ENCODE results near the gene GOLGA3.

Gene GOLGA3

GRCh38 chr12:132774159-132774558, 54.5 kb downstream of the GOLGA3 start:
- no peak overlapping the region for H3K4me3 ChIP-seq (ENCODE audit: low read length in 2 of 2)
- no peak overlapping the region for H2BK12ac ChIP-seq (ENCODE audit: low read length)
- H3K4me2 ChIP-seq (ENCODE audit: insufficient read depth, low read length, poor library complexity, severe bottlenecking), result no peak overlapping the region
- H4K8ac ChIP-seq (ENCODE audit: low read depth, low read length), result peak overlapping the region; percentile 82
- H3K9me3 ChIP-seq (replicated peaks in 1 of 2; ENCODE audit: control insufficient read depth in 2 of 2, insufficient read depth in 1 of 2, low read depth in 1 of 2, low read length in 2 of 2), result no peaks in the 10 kb centered on the region
- no peak overlapping the region for H3K4ac ChIP-seq (ENCODE audit: low read length)
- no peak overlapping the region for H2BK15ac ChIP-seq (ENCODE audit: low read length)
- no peak overlapping the region for H3K23ac ChIP-seq (ENCODE audit: low read depth, low read length, poor library complexity)
- H2BK5ac ChIP-seq (ENCODE audit: low read length), result no peak overlapping the region
- no peak overlapping the region for H2AK5ac ChIP-seq (ENCODE audit: low read depth, low read length)
- H3K9ac ChIP-seq (ENCODE audit: low read depth, low read length, poor library complexity), result no peak overlapping the region
- no peak overlapping the region for H3K14ac ChIP-seq (ENCODE audit: low read length)
- no peak overlapping the region for H3K18ac ChIP-seq (ENCODE audit: low read length)
- no peak overlapping the region for H3K27ac ChIP-seq (replicated peaks; ENCODE audit: low read length)
- no peaks in the 10 kb centered on the region for H3K4me1 ChIP-seq (ENCODE audit: control insufficient read depth in 2 of 2, insufficient read depth in 1 of 2, low read depth in 1 of 2, low read length in 2 of 2)
- no peak for DNase-seq (ENCODE audit: low spot score)
- H3K79me1 ChIP-seq (ENCODE audit: low read depth, low read length), result peaks cover 5% of the 10 kb centered on the region
- no peak overlapping the region for H4K91ac ChIP-seq (ENCODE audit: low read depth, low read length, poor library complexity)
- H2AFZ ChIP-seq (ENCODE audit: low read length), result no peak overlapping the region
- no peak overlapping the region for H2BK120ac ChIP-seq (ENCODE audit: low read depth, low read length)
- no peaks in the 10 kb centered on the region for H3K27me3 ChIP-seq (ENCODE audit: control insufficient read depth in 3 of 3, insufficient read depth in 3 of 3, low read depth in 1 of 3, low read length in 3 of 3)
- no CpG with 5 or more reads among the region's 18 CpGs for WGBS, 2 donors (ENCODE audit: extremely low coverage in 2 of 2, insufficient read length in 2 of 2, insufficient replicate concordance in 1 of 2)
- H3K36me3 ChIP-seq (replicated peaks in 1 of 2; ENCODE audit: control insufficient read depth in 2 of 2, insufficient read depth in 2 of 2, low read length in 2 of 2), result peaks cover 38 to 88% of the 10 kb centered on the region in 2 donors

DNA sequence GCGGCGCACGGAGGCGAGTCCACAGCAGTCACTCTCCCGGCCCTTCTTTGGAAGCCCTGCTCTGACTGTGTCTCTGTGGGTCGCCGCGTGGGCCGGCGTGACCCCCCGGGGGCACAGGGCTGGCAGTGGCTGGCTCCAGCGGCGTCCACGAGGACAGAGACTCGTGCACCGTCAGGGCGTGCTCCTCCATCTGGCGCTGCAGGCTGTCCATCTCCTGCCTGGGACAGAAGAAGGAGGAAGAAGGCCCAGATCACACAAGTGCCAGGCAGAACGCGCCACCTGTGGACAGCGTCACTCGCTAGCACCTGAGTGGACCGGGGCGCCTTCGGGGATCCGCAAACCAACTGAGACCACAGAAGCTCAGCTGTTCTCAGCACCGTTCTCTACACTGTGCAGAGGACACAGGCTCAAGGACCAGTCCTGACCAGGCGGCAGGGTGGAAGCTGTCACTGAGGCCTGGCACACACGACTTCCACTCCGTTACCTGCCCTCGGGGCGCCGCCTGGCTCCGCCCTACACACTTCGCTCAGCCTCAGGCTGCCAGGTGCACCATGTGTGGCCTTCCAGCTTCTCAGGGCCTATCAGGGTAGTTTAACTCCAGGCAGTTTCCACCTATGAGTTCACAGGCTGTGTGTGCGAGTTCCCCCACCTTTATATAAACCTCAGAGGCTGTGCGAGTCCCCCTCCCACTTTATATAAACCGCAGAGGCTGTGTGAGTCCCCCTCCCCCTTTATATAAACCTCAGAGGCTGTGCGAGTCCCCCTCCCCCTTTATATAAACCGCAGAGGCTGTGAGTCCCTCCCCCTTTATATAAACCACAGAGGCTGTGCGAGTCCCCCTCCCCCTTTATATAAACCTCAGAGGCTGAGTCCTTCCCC, 55.4 kb downstream of the GOLGA3 start:
- no peak overlapping the region for H3K4me2 ChIP-seq (ENCODE audit: insufficient read depth, low read length, poor library complexity, severe bottlenecking)
- H2AK5ac ChIP-seq (ENCODE audit: low read depth, low read length), result no peak overlapping the region
- no peaks in the 10 kb centered on the region for H3K27me3 ChIP-seq (ENCODE audit: control insufficient read depth in 3 of 3, insufficient read depth in 3 of 3, low read depth in 1 of 3, low read length in 3 of 3)
- no peak overlapping the region for H3K18ac ChIP-seq (ENCODE audit: low read length)
- no CpG with 5 or more reads among the region's 41 CpGs for WGBS, 2 donors (ENCODE audit: extremely low coverage in 2 of 2, insufficient read length in 2 of 2, insufficient replicate concordance in 1 of 2)
- H2BK12ac ChIP-seq (ENCODE audit: low read length), result no peak overlapping the region
- H3K9ac ChIP-seq (ENCODE audit: low read depth, low read length, poor library complexity), result no peak overlapping the region
- H2BK15ac ChIP-seq (ENCODE audit: low read length), result no peak overlapping the region
- H3K14ac ChIP-seq (ENCODE audit: low read length), result no peak overlapping the region
- H2BK120ac ChIP-seq (ENCODE audit: low read depth, low read length), result no peak overlapping the region
- no peak for DNase-seq (ENCODE audit: low spot score)
- H4K8ac ChIP-seq (ENCODE audit: low read depth, low read length), result no peak overlapping the region
- H3K4me3 ChIP-seq (ENCODE audit: low read length in 2 of 2), result peak overlapping the region in 1 of 2 donors; percentile 25
- H3K4me1 ChIP-seq (ENCODE audit: control insufficient read depth in 2 of 2, insufficient read depth in 1 of 2, low read depth in 1 of 2, low read length in 2 of 2), result no peaks in the 10 kb centered on the region
- peaks cover 5% of the 10 kb centered on the region for H3K79me1 ChIP-seq (ENCODE audit: low read depth, low read length)
- H3K27ac ChIP-seq (replicated peaks; ENCODE audit: low read length), result no peak overlapping the region
- no peaks in the 10 kb centered on the region for H3K9me3 ChIP-seq (replicated peaks in 1 of 2; ENCODE audit: control insufficient read depth in 2 of 2, insufficient read depth in 1 of 2, low read depth in 1 of 2, low read length in 2 of 2)
- H3K36me3 ChIP-seq (replicated peaks in 1 of 2; ENCODE audit: control insufficient read depth in 2 of 2, insufficient read depth in 2 of 2, low read length in 2 of 2), result peaks cover 38 to 90% of the 10 kb centered on the region in 2 donors
- H4K91ac ChIP-seq (ENCODE audit: low read depth, low read length, poor library complexity), result no peak overlapping the region
- H3K23ac ChIP-seq (ENCODE audit: low read depth, low read length, poor library complexity), result no peak overlapping the region
- H2BK5ac ChIP-seq (ENCODE audit: low read length), result peak overlapping the region; percentile 66
- H3K4ac ChIP-seq (ENCODE audit: low read length), result no peak overlapping the region
- H2AFZ ChIP-seq (ENCODE audit: low read length), result no peak overlapping the region

DNA sequence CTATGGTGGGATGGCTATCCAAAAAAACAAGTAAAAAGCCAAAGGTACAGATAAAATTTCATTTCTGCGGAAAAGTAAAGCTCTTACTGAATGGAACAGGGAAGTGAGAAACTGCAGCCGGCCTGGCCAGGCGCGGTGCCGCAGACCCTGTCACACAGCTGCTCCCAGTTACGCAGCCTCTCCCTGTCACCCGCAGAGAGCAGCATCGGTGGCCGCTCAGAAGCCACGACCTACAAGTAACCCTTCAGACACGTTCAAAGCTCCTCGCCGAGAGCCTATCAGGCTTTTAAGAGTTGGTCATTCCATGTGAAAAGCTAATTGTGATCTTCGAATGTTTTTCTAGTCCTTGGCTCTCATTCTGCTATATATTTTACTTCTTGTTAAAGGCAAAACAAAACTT, 56.1 kb downstream of the GOLGA3 start:
- H2BK12ac ChIP-seq (ENCODE audit: low read length), result no peak overlapping the region
- H2BK120ac ChIP-seq (ENCODE audit: low read depth, low read length), result no peak overlapping the region
- H3K14ac ChIP-seq (ENCODE audit: low read length), result no peak overlapping the region
- no peak overlapping the region for H2AFZ ChIP-seq (ENCODE audit: low read length)
- H3K4ac ChIP-seq (ENCODE audit: low read length), result no peak overlapping the region
- H3K9me3 ChIP-seq (replicated peaks in 1 of 2; ENCODE audit: control insufficient read depth in 2 of 2, insufficient read depth in 1 of 2, low read depth in 1 of 2, low read length in 2 of 2), result no peaks in the 10 kb centered on the region
- no peak overlapping the region for H2AK5ac ChIP-seq (ENCODE audit: low read depth, low read length)
- no peak overlapping the region for H3K18ac ChIP-seq (ENCODE audit: low read length)
- no CpG with 5 or more reads among the region's 14 CpGs for WGBS, 2 donors (ENCODE audit: extremely low coverage in 2 of 2, insufficient read length in 2 of 2, insufficient replicate concordance in 1 of 2)
- H2BK5ac ChIP-seq (ENCODE audit: low read length), result peak overlapping the region; percentile 66
- no peak overlapping the region for H4K91ac ChIP-seq (ENCODE audit: low read depth, low read length, poor library complexity)
- no peak overlapping the region for H3K27ac ChIP-seq (replicated peaks; ENCODE audit: low read length)
- no peak overlapping the region for H2BK15ac ChIP-seq (ENCODE audit: low read length)
- DNase-seq (ENCODE audit: low spot score), result no peak
- no peak overlapping the region for H3K9ac ChIP-seq (ENCODE audit: low read depth, low read length, poor library complexity)
- no peak overlapping the region for H3K4me2 ChIP-seq (ENCODE audit: insufficient read depth, low read length, poor library complexity, severe bottlenecking)
- no peak overlapping the region for H4K8ac ChIP-seq (ENCODE audit: low read depth, low read length)
- no peak overlapping the region for H3K4me3 ChIP-seq (ENCODE audit: low read length in 2 of 2)
- no peaks in the 10 kb centered on the region for H3K27me3 ChIP-seq (ENCODE audit: control insufficient read depth in 3 of 3, insufficient read depth in 3 of 3, low read depth in 1 of 3, low read length in 3 of 3)
- H3K23ac ChIP-seq (ENCODE audit: low read depth, low read length, poor library complexity), result no peak overlapping the region
- peaks cover 3% of the 10 kb centered on the region for H3K79me1 ChIP-seq (ENCODE audit: low read depth, low read length)
- peaks cover 36 to 85% of the 10 kb centered on the region in 2 donors for H3K36me3 ChIP-seq (replicated peaks in 1 of 2; ENCODE audit: control insufficient read depth in 2 of 2, insufficient read depth in 2 of 2, low read length in 2 of 2)
- H3K4me1 ChIP-seq (ENCODE audit: control insufficient read depth in 2 of 2, insufficient read depth in 1 of 2, low read depth in 1 of 2, low read length in 2 of 2), result no peaks in the 10 kb centered on the region

DNA sequence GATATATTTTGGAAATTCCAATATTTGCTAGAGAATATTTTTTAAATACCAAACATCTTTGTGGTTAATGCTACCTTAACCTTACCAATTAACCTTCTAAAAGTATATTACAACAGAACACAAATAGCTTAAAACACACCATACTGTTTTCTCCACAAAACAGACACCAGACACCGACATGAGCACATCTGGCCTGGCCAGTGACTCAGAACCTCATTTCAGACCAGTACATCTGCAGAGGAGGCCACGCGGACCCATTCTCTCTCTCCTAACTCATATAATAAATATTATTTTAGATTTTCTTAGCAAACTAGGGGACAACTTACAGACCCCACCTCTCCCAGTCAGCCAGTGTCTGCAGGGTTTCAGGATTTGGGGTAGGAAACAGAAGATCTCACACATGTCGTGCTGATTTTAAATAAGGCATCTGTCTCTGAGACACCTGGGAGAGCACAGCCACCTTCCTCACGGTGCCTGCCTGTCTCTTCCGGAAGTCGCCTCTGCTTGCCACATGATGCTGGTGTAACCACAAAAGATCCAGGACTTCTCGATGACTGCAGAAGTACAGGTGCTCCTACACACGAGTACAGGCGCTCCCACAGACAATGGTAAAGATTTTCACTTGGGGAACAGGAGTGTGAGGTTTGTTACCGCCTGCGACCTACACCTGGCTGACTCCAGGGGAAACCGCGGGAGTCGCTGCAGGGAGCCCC, 57.4 kb downstream of the GOLGA3 start:
- H3K9ac ChIP-seq (ENCODE audit: low read depth, low read length, poor library complexity), result no peak overlapping the region
- no peak overlapping the region for H3K4ac ChIP-seq (ENCODE audit: low read length)
- H3K4me3 ChIP-seq (ENCODE audit: low read length in 2 of 2), result no peak overlapping the region
- no peak overlapping the region for H2BK15ac ChIP-seq (ENCODE audit: low read length)
- H3K9me3 ChIP-seq (replicated peaks in 1 of 2; ENCODE audit: control insufficient read depth in 2 of 2, insufficient read depth in 1 of 2, low read depth in 1 of 2, low read length in 2 of 2), result no peaks in the 10 kb centered on the region
- H3K36me3 ChIP-seq (replicated peaks in 1 of 2; ENCODE audit: control insufficient read depth in 2 of 2, insufficient read depth in 2 of 2, low read length in 2 of 2), result peaks cover 23 to 72% of the 10 kb centered on the region in 2 donors
- WGBS, 2 donors (ENCODE audit: extremely low coverage in 2 of 2, insufficient read length in 2 of 2, insufficient replicate concordance in 1 of 2), result no CpG with 5 or more reads among the region's 15 CpGs
- H2BK120ac ChIP-seq (ENCODE audit: low read depth, low read length), result no peak overlapping the region
- no peak overlapping the region for H2AFZ ChIP-seq (ENCODE audit: low read length)
- H3K79me1 ChIP-seq (ENCODE audit: low read depth, low read length), result peaks cover 2% of the 10 kb centered on the region
- no peak overlapping the region for H4K8ac ChIP-seq (ENCODE audit: low read depth, low read length)
- no peak overlapping the region for H3K4me2 ChIP-seq (ENCODE audit: insufficient read depth, low read length, poor library complexity, severe bottlenecking)
- H3K23ac ChIP-seq (ENCODE audit: low read depth, low read length, poor library complexity), result no peak overlapping the region
- no peak overlapping the region for H2BK5ac ChIP-seq (ENCODE audit: low read length)
- H2BK12ac ChIP-seq (ENCODE audit: low read length), result no peak overlapping the region
- no peak for DNase-seq (ENCODE audit: low spot score)
- no peak overlapping the region for H4K91ac ChIP-seq (ENCODE audit: low read depth, low read length, poor library complexity)
- H3K18ac ChIP-seq (ENCODE audit: low read length), result no peak overlapping the region
- H3K4me1 ChIP-seq (ENCODE audit: control insufficient read depth in 2 of 2, insufficient read depth in 1 of 2, low read depth in 1 of 2, low read length in 2 of 2), result no peaks in the 10 kb centered on the region
- H3K27me3 ChIP-seq (ENCODE audit: control insufficient read depth in 3 of 3, insufficient read depth in 3 of 3, low read depth in 1 of 3, low read length in 3 of 3), result no peaks in the 10 kb centered on the region
- H3K14ac ChIP-seq (ENCODE audit: low read length), result no peak overlapping the region
- no peak overlapping the region for H3K27ac ChIP-seq (replicated peaks; ENCODE audit: low read length)
- H2AK5ac ChIP-seq (ENCODE audit: low read depth, low read length), result no peak overlapping the region

Measured in neuronal stem cell (in vitro differentiated cells).